ENCODE measurements around the gene DRD3. TPM values are rescaled to one million over a fixed set of nuclear protein-coding genes. Genes with fewer than 3 reads are reported as not detected.

The DRD3 gene
- total RNA-seq, 6 experiments from 2014 or later = not detected

- Mint-ChIP-seq H3K27ac (no peak overlapping the region), H3K27me3 (ENCODE audit: insufficient read depth) (peaks cover 10% of the 10 kb centered on the region; the same call in 1 of the 2 replicates), H3K9me3 (no peaks in the 10 kb centered on the region), H3K36me3 (ENCODE audit: low read depth) (no peaks in the 10 kb centered on the region), H3K4me3 (no peak overlapping the region), H3K4me1 (ENCODE audit: low read depth) (peaks cover 5% of the 10 kb centered on the region; the same call in 1 of the 2 replicates)
- peak; percentile 69 for TF ChIP-seq CTCF (IDR thresholded peaks at IDR 0.05)
- peak; percentile 46 for DNase-seq
Measured at GRCh38 chr3:114179575-114179974, 723 bp upstream of the DRD3 start.

GRCh38 chr3:114176890-114177289 is 2.0 kb downstream of the DRD3 start:
- Mint-ChIP-seq H3K4me1 (ENCODE audit: low read depth) (peaks cover 5% of the 10 kb centered on the region; the same call in 1 of the 2 replicates), H3K27ac (no peak overlapping the region), H3K36me3 (ENCODE audit: low read depth) (no peaks in the 10 kb centered on the region), H3K9me3 (no peaks in the 10 kb centered on the region), H3K4me3 (no peak overlapping the region), H3K27me3 (ENCODE audit: insufficient read depth) (peaks cover 7% of the 10 kb centered on the region; the same call in 1 of the 2 replicates)
- DNase-seq = no peak
- no peak for TF ChIP-seq CTCF (IDR thresholded peaks at IDR 0.05)

- Mint-ChIP-seq H3K4me1 (ENCODE audit: low read depth) (peaks cover 5% of the 10 kb centered on the region; the same call in 1 of the 2 replicates), H3K4me3 (no peak overlapping the region), H3K9me3 (no peaks in the 10 kb centered on the region), H3K36me3 (ENCODE audit: low read depth) (no peaks in the 10 kb centered on the region), H3K27ac (no peak overlapping the region), H3K27me3 (ENCODE audit: insufficient read depth) (peaks cover 10% of the 10 kb centered on the region; the same call in 1 of the 2 replicates)
- no peak for DNase-seq
- no peak for TF ChIP-seq CTCF (IDR thresholded peaks at IDR 0.05)
Measured at GRCh38 chr3:114176487-114176886, 2.4 kb downstream of the DRD3 start.

- H3K27me3 Mint-ChIP-seq (ENCODE audit: insufficient read depth) = peaks cover 16% of the 10 kb centered on the region
- H3K9me3 Mint-ChIP-seq = no peaks in the 10 kb centered on the region
- H3K4me3 Mint-ChIP-seq = no peak overlapping the region
- H3K36me3 Mint-ChIP-seq (ENCODE audit: low read depth) = no peaks in the 10 kb centered on the region
- no peak for DNase-seq
- TF ChIP-seq CTCF (IDR thresholded peaks at IDR 0.05) = no peak
- no peak overlapping the region for H3K27ac Mint-ChIP-seq
- peaks cover 5% of the 10 kb centered on the region; the same call in 1 of the 2 replicates for H3K4me1 Mint-ChIP-seq (ENCODE audit: low read depth)
Measured at GRCh38 chr3:114175204-114175987, 3.5 kb downstream of the DRD3 start.

- Mint-ChIP-seq H3K27ac (no peak overlapping the region), H3K4me1 (ENCODE audit: low read depth) (no peaks in the 10 kb centered on the region), H3K4me3 (no peak overlapping the region), H3K27me3 (ENCODE audit: insufficient read depth) (peaks cover 24% of the 10 kb centered on the region), H3K36me3 (ENCODE audit: low read depth) (no peaks in the 10 kb centered on the region), H3K9me3 (no peaks in the 10 kb centered on the region)
- TF ChIP-seq CTCF (IDR thresholded peaks at IDR 0.05) = no peak
- DNase-seq = no peak
Measured at GRCh38 chr3:114171677-114172076, 7.2 kb downstream of the DRD3 start.

All from HFFc6 (cell line).